SK-N-SH (cell line): Measurements from ENCODE around the gene TXNDC8. TPM values are rescaled to one million over a fixed set of nuclear protein-coding genes. Genes with fewer than 3 reads are reported as not detected.

Experiments
- CTCF ChIA-PET: fragments of 300-600, 350-600 bp; formaldehyde crosslinking; extraction: SDS; loops from one replicate; lab custom pipeline; 2021; lab: Yijun Ruan, JAX
- POLR2A ChIA-PET: fragments of 350-600 bp; sonication (Branson Sonifier 250); formaldehyde crosslinking; extraction: SDS; loops from one replicate; lab custom pipeline; 2020; ENCODE audit warnings: antibody characterized with exemption, inconsistent platforms; lab: Yijun Ruan, JAX
- DNase-seq: peaks from one replicate; pipeline ENCODE4 v3.0.0; 2012
- H2AFZ ChIP-seq: fragments of 200-600 bp; sonication (generic); 2 replicates; pipeline ENCODE4 v1.8.1; 2016; ENCODE audit warnings: antibody characterized with exemption, mild to moderate bottlenecking, low read depth
- H3F3A ChIP-seq: fragments of 200-600 bp; sonication (generic); replicated peaks from 2 replicates; pipeline ENCODE3; 2016; ENCODE audit warnings: antibody characterized with exemption, mild to moderate bottlenecking; ENCODE audit not compliant: insufficient read depth
- H3K27ac ChIP-seq, 2 experiments: fragments of 200-500 bp in 1 of 2; fragments of 200-600 bp in 1 of 2; sonication (Bioruptor generic) in 1 of 2; sonication (generic), shearing (Covaris generic) in 1 of 2; 2 replicates each; pipeline versions ENCODE4 v1.5.1 to v1.6.1; 2014 to 2016; ENCODE audit warnings: low read depth in 2 of 2, inconsistent platforms in 1 of 2, low read length in 1 of 2, mild to moderate bottlenecking in 1 of 2, mixed read lengths in 1 of 2
- H3K27me3 ChIP-seq: fragments of 200-600 bp; sonication (generic), shearing (Covaris generic); 2 replicates; pipeline ENCODE4 v1.6.1; 2016; ENCODE audit warnings: mixed run types; ENCODE audit not compliant: insufficient read depth
- H3K36me3 ChIP-seq, 2 experiments: fragments of 200-500 bp in 1 of 2; fragments of 200-600 bp in 1 of 2; sonication (Bioruptor generic) in 1 of 2; sonication (generic) in 1 of 2; replicated peaks in 1 of 2; 2 replicates each; pipeline versions ENCODE3 to v1.5.1; 2014 to 2016; ENCODE audit warnings: low read length in 1 of 2, mild to moderate bottlenecking in 1 of 2; ENCODE audit not compliant: insufficient read depth in 2 of 2, control insufficient read depth in 1 of 2
- H3K4me1 ChIP-seq, 2 experiments: fragments of 200-500 bp in 1 of 2; fragments of 200-600 bp in 1 of 2; sonication (Bioruptor generic) in 1 of 2; sonication (generic), shearing (Covaris generic) in 1 of 2; 2 replicates each; pipeline versions ENCODE4 v1.5.1 to v1.6.1; 2014 to 2016; ENCODE audit warnings: low read depth in 1 of 2, low read length in 1 of 2, mixed run types in 1 of 2; ENCODE audit not compliant: insufficient read depth in 2 of 2, control insufficient read depth in 1 of 2
- H3K4me2 ChIP-seq: fragments of 200-600 bp; sonication (generic), shearing (Covaris generic); 2 replicates; pipeline ENCODE4 v1.6.1; 2017; ENCODE audit warnings: mixed run types
- H3K4me3 ChIP-seq, 2 experiments: fragments of 200-500 bp in 1 of 2; fragments of 200-600 bp in 1 of 2; sonication (Bioruptor generic) in 1 of 2; sonication (generic), shearing (Covaris generic) in 1 of 2; 2 replicates each; pipeline versions ENCODE4 v1.5.1 to v1.8.1; 2014 to 2016; ENCODE audit warnings: low read depth in 2 of 2, inconsistent platforms in 1 of 2, low read length in 1 of 2, mild to moderate bottlenecking in 1 of 2, mixed read lengths in 1 of 2, moderate library complexity in 1 of 2
- H3K79me2 ChIP-seq: fragments of 200-600 bp; sonication (generic); 2 replicates; pipeline ENCODE4 v1.8.1; 2017; ENCODE audit warnings: mild to moderate bottlenecking; ENCODE audit not compliant: insufficient read depth
- H3K9ac ChIP-seq: fragments of 200-600 bp; sonication (generic); 2 replicates; pipeline ENCODE4 v1.6.1; 2017; ENCODE audit warnings: mixed run types
- H3K9me2 ChIP-seq: fragments of 200-600 bp; sonication (generic); 2 replicates; pipeline ENCODE4 v1.6.1; 2017; ENCODE audit warnings: mixed run types
- H3K9me3 ChIP-seq: fragments of 200-600 bp; sonication (generic); 2 replicates; pipeline ENCODE4 v1.6.1; 2017; ENCODE audit warnings: mixed run types, mild to moderate bottlenecking, moderate library complexity
- H4K20me1 ChIP-seq: fragments of 200-600 bp; sonication (generic); 2 replicates; pipeline ENCODE4 v1.6.1; 2017; ENCODE audit warnings: mild to moderate bottlenecking, mixed run types; ENCODE audit not compliant: insufficient read depth
- CHD2 ChIP-seq: fragments of 150-350 bp; IDR thresholded peaks from 2 replicates; pipeline ENCODE4 v1.6.1; 2018; ENCODE audit warnings: low read length; ENCODE audit not compliant: partially characterized antibody
- EP300 ChIP-seq, 2 experiments: IDR thresholded peaks; 2 replicates each; pipeline versions ENCODE4 v1.4.0 to v1.6.1; 2012; ENCODE audit warnings: borderline replicate concordance in 1 of 2, low read depth in 1 of 2, low read length in 1 of 2
- EZH2phosphoT487 ChIP-seq: fragments of 200-600 bp; sonication (generic); IDR thresholded peaks from 2 replicates; pipeline ENCODE4 v1.6.1; 2017; ENCODE audit warnings: low read depth, mixed run types, mild to moderate bottlenecking, antibody characterized with exemption, moderate library complexity, borderline replicate concordance
- FOXJ3 ChIP-seq: sonication (generic); formaldehyde crosslinking; IDR thresholded peaks from 2 replicates; pipeline ENCODE4 v1.5.1; 2020; ENCODE audit warnings: mild to moderate bottlenecking, missing genetic modification reagents
- GATA2 ChIP-seq: sonication (generic); formaldehyde crosslinking; IDR thresholded peaks from 2 replicates; pipeline ENCODE4 v1.5.0; 2020; ENCODE audit warnings: mild to moderate bottlenecking, missing genetic modification reagents
- JUND ChIP-seq: IDR thresholded peaks from 2 replicates; pipeline ENCODE4 v1.4.0; 2012
- MAX ChIP-seq: IDR thresholded peaks from 2 replicates; pipeline ENCODE4 v1.4.0; 2012; ENCODE audit warnings: low read depth
- MEF2A ChIP-seq: IDR thresholded peaks from 2 replicates; pipeline ENCODE4 v1.4.0; 2012; ENCODE audit warnings: low read depth, borderline replicate concordance
- MXI1 ChIP-seq: IDR thresholded peaks from 2 replicates; pipeline ENCODE4 v1.6.1; 2012; ENCODE audit warnings: mild to moderate bottlenecking, low read depth, low read length, improper control_type of control experiment
- NFIC ChIP-seq: IDR thresholded peaks from 2 replicates; pipeline ENCODE4 v1.4.0; 2012; ENCODE audit warnings: borderline replicate concordance
- POLR2AphosphoS5 ChIP-seq: IDR thresholded peaks from 2 replicates; pipeline ENCODE4 v1.6.1; 2012; ENCODE audit warnings: low read depth, low read length
- RAD21 ChIP-seq: IDR thresholded peaks from 2 replicates; pipeline ENCODE4 v1.6.1; 2012; ENCODE audit warnings: mild to moderate bottlenecking, low read length
- REST ChIP-seq: IDR thresholded peaks from 2 replicates; pipeline ENCODE4 v1.6.1; 2012; ENCODE audit warnings: mild to moderate bottlenecking, low read depth, low read length, moderate library complexity
- RFX5 ChIP-seq: IDR thresholded peaks from 2 replicates; pipeline ENCODE4 v1.6.1; 2012; ENCODE audit warnings: mild to moderate bottlenecking, improper control_type of control experiment, low read length
- RXRA ChIP-seq: IDR thresholded peaks from 2 replicates; pipeline ENCODE4 v1.4.0; 2012; ENCODE audit warnings: low read depth, mild to moderate bottlenecking, borderline replicate concordance
- SMC3 ChIP-seq: IDR thresholded peaks from 2 replicates; pipeline ENCODE4 v1.6.1; 2012; ENCODE audit warnings: low read depth, low read length, improper control_type of control experiment
- TCF12 ChIP-seq: IDR thresholded peaks from 2 replicates; pipeline ENCODE4 v1.4.0; 2012
- YY1 ChIP-seq: IDR thresholded peaks from 2 replicates; pipeline ENCODE4 v1.4.0; 2012; ENCODE audit warnings: low read depth, mild to moderate bottlenecking
- WGBS: methylation state at CpG from one replicate; pipeline ENCODE4 v1.1.6; 2017; ENCODE audit warnings: low lambda C conversion rate; 5-methylcytosine and 5-hydroxymethylcytosine counted together
- polyA plus RNA-seq, 3 experiments: library from polyadenylated mRNA; depleted of rRNA; stranded (reverse); fragments of >200 nt; gene quantifications; 2 replicates each; pipeline ENCODE4 v1.2.3, GENCODE V29; 2012
- TF ChIP-seq, protein P1 (sequence below): IDR thresholded peaks from 2 replicates; pipeline ENCODE4 v1.4.0; 2012; ENCODE audit warnings: low read depth, borderline replicate concordance
- TF ChIP-seq, protein P2 (sequence below): fragments of 150-350 bp; IDR thresholded peaks from 2 replicates; pipeline ENCODE4 v1.6.1; 2016; ENCODE audit warnings: mild to moderate bottlenecking, low read depth, low read length

The TXNDC8 gene
- polyA plus RNA-seq, 1 of the 3 experiments (the other 2 are of a cell fraction), result not detected

DNA sequence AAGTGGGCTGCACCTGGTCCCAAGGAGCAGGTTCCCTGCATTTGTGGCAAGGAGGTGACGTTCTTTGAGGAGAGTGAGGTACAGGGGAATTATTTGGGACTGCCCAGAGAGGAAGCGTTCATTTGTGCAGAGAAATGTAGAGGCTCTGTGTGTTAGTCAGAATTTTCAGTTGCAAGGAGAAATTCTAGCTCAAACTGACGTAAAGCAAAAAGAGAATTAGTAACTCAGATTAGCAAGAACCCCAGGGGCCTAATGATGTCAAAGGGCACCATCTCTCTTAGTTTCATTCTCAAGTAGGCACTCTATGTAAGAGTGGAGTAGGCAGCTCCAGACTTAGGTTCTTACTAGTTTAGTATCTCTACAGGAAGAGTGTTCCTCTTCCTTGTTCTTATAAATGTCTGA lies 79.0 kb downstream of the TXNDC8 start:
- Histone ChIP-seq H3K27me3 (no peaks in the 10 kb centered on the region), H3K4me2 (no peak overlapping the region), H3K36me3 (no peaks in the 10 kb centered on the region), H3K9me2 (no peaks in the 10 kb centered on the region), H3F3A (no peaks in the 10 kb centered on the region), H2AFZ (no peak overlapping the region), H3K27ac (no peak overlapping the region), H3K79me2 (peaks cover 26% of the 10 kb centered on the region), H3K9ac (no peak overlapping the region), H3K4me1 (peaks cover 17 to 27% of the 10 kb centered on the region in 2 experiments; a peak in 3 of 4 replicates), H3K9me3 (no peaks in the 10 kb centered on the region), H3K4me3 (no peak overlapping the region), H4K20me1 (peaks cover 16% of the 10 kb centered on the region)
- TF ChIP-seq RAD21 (no peak), JUND (no peak), POLR2AphosphoS5 (no peak), SMC3 (no peak), FOXJ3 (CRISPR knock-in tag) (no peak), RFX5 (no peak), GATA2 (no peak), MEF2A (no peak), REST (no peak), EP300 (IDR thresholded peaks at IDR 0.05; ENCODE audit: borderline replicate concordance in 1 of 2, low read depth in 1 of 2, low read length in 1 of 2) (no peak), RXRA (no peak), MXI1 (no peak), NFIC (no peak), TCF12 (no peak), YY1 (no peak), MAX (no peak), EZH2phosphoT487 (no peak), CHD2 (no peak)
- TF ChIP-seq, protein P1, sequence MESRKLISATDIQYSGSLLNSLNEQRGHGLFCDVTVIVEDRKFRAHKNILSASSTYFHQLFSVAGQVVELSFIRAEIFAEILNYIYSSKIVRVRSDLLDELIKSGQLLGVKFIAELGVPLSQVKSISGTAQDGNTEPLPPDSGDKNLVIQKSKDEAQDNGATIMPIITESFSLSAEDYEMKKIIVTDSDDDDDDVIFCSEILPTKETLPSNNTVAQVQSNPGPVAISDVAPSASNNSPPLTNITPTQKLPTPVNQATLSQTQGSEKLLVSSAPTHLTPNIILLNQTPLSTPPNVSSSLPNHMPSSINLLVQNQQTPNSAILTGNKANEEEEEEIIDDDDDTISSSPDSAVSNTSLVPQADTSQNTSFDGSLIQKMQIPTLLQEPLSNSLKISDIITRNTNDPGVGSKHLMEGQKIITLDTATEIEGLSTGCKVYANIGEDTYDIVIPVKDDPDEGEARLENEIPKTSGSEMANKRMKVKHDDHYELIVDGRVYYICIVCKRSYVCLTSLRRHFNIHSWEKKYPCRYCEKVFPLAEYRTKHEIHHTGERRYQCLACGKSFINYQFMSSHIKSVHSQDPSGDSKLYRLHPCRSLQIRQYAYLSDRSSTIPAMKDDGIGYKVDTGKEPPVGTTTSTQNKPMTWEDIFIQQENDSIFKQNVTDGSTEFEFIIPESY, result no peak
- TF ChIP-seq, protein P2, sequence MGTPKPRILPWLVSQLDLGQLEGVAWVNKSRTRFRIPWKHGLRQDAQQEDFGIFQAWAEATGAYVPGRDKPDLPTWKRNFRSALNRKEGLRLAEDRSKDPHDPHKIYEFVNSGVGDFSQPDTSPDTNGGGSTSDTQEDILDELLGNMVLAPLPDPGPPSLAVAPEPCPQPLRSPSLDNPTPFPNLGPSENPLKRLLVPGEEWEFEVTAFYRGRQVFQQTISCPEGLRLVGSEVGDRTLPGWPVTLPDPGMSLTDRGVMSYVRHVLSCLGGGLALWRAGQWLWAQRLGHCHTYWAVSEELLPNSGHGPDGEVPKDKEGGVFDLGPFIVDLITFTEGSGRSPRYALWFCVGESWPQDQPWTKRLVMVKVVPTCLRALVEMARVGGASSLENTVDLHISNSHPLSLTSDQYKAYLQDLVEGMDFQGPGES, result no peak
- POLR2A ChIA-PET, result no interaction called here
- DNase-seq, result no peak
- CTCF ChIA-PET, result no interaction called here
- 93% methylated on average over 3 of the region's 3 CpGs for WGBS
